IMR-90 (cell line): ENCODE results near the gene RBM28. TPM values are rescaled to one million over a fixed set of nuclear protein-coding genes. Genes with fewer than 3 reads are reported as not detected.
"Not testable (repeated sequence)": the region's sequence is repeated elsewhere in the genome, so short reads cannot be mapped to it uniquely, and the experiment has no call there.

Experiments used
- ATAC-seq: fragments of 200-7000 bp; cut with Tn5 transposase; 2 replicates; pipeline ENCODE4 v1.9.1; 2020; ENCODE audit warnings: low read depth, mild to moderate bottlenecking, moderate library complexity
- BruUV-seq: library from RNA; stranded (reverse); fragments of 400-500 nt; replicated peaks from 2 replicates; lab custom pipeline; 2021; lab: Mats Ljungman, UMichigan
- CTCF ChIA-PET: fragments of 300-600 bp; formaldehyde crosslinking; extraction: SDS; loops from one replicate; lab custom pipeline; 2021; ENCODE audit warnings: antibody characterized with exemption; lab: Yijun Ruan, JAX
- POLR2A ChIA-PET: fragments of 300-600 bp; sonication (Branson Sonifier 250); formaldehyde crosslinking; loops from one replicate; lab custom pipeline; 2022; ENCODE audit warnings: antibody characterized with exemption; ENCODE audit not compliant: unreplicated experiment; lab: Charles Lee
- DNase-seq: peaks from one replicate; pipeline ENCODE4 v3.0.0; 2013
- H2AFZ ChIP-seq: replicated peaks from 2 replicates; pipeline ENCODE3; 2013; ENCODE audit warnings: low read length, mild to moderate bottlenecking; ENCODE audit not compliant: poor library complexity
- H2AK5ac ChIP-seq: 2 replicates; pipeline ENCODE4 v1.6.1; 2013; ENCODE audit warnings: low read depth, low read length, inconsistent platforms
- H2AK9ac ChIP-seq: replicated peaks from 2 replicates; pipeline ENCODE3; 2013; ENCODE audit warnings: mild to moderate bottlenecking, low read depth, low read length, moderate library complexity; ENCODE audit not compliant: poor library complexity
- H2BK120ac ChIP-seq: 2 replicates; pipeline ENCODE4 v1.6.1; 2013; ENCODE audit warnings: low read depth, low read length, inconsistent platforms
- H2BK15ac ChIP-seq: 3 replicates; pipeline ENCODE4 v1.6.1; 2013; ENCODE audit warnings: low read depth, low read length, inconsistent platforms
- H2BK20ac ChIP-seq: 2 replicates; pipeline ENCODE4 v1.6.1; 2013; ENCODE audit warnings: low read depth, mild to moderate bottlenecking, inconsistent platforms, low read length, moderate library complexity
- H2BK5ac ChIP-seq: 2 replicates; pipeline ENCODE4 v1.6.1; 2013; ENCODE audit warnings: mild to moderate bottlenecking, low read depth, low read length, inconsistent platforms; ENCODE audit not compliant: poor library complexity, severe bottlenecking
- H3K14ac ChIP-seq: replicated peaks from 2 replicates; pipeline ENCODE4 v1.6.1; 2013; ENCODE audit warnings: low read depth, low read length, inconsistent platforms
- H3K18ac ChIP-seq: 2 replicates; pipeline ENCODE4 v1.6.1; 2013; ENCODE audit warnings: low read depth, low read length, control low read depth
- H3K23ac ChIP-seq: 2 replicates; pipeline ENCODE4 v1.6.1; 2013; ENCODE audit warnings: low read depth, low read length, inconsistent platforms
- H3K27ac ChIP-seq: 2 replicates; pipeline ENCODE4 v1.5.1; 2013; ENCODE audit warnings: mild to moderate bottlenecking, control low read depth, low read length; ENCODE audit not compliant: insufficient read depth
- H3K27me3 ChIP-seq: 2 replicates; pipeline ENCODE4 v1.6.1; 2013; ENCODE audit warnings: low read length; ENCODE audit not compliant: control insufficient read depth, insufficient read depth
- H3K36me3 ChIP-seq: 2 replicates; pipeline ENCODE4 v1.6.1; 2013; ENCODE audit warnings: low read length, mixed read lengths; ENCODE audit not compliant: control insufficient read depth, insufficient read depth
- H3K4ac ChIP-seq: 2 replicates; pipeline ENCODE4 v1.6.1; 2013; ENCODE audit warnings: low read depth, low read length, inconsistent platforms
- H3K4me1 ChIP-seq: 2 replicates; pipeline ENCODE4 v1.6.1; 2013; ENCODE audit warnings: low read length, mixed read lengths; ENCODE audit not compliant: control insufficient read depth, insufficient read depth
- H3K4me2 ChIP-seq: 2 replicates; pipeline ENCODE4 v1.6.1; 2013; ENCODE audit warnings: low read depth, mild to moderate bottlenecking, control low read depth, low read length, moderate library complexity
- H3K4me3 ChIP-seq: 2 replicates; pipeline ENCODE4 v1.5.1; 2013; ENCODE audit warnings: low read depth, mild to moderate bottlenecking, control low read depth, low read length, moderate library complexity; ENCODE audit not compliant: insufficient read depth
- H3K56ac ChIP-seq: 2 replicates; pipeline ENCODE4 v1.6.1; 2013; ENCODE audit warnings: low read length, inconsistent platforms; ENCODE audit not compliant: insufficient read depth; ENCODE audit errors: extremely low read depth
- H3K79me1 ChIP-seq, 2 experiments: 2 replicates each; pipeline ENCODE4 v1.6.1; 2013; ENCODE audit warnings: low read length in 2 of 2, inconsistent platforms in 1 of 2, low read depth in 1 of 2
- H3K9ac ChIP-seq: 2 replicates; pipeline ENCODE4 v1.6.1; 2013; ENCODE audit warnings: low read depth, low read length, control low read depth
- H3K9me1 ChIP-seq: 2 replicates; pipeline ENCODE4 v1.6.1; 2013; ENCODE audit warnings: low read length, inconsistent platforms; ENCODE audit not compliant: insufficient read depth
- H3K9me3 ChIP-seq: 2 replicates; pipeline ENCODE4 v1.6.1; 2013; ENCODE audit warnings: low read length; ENCODE audit not compliant: control insufficient read depth, insufficient read depth
- H4K20me1 ChIP-seq: 2 replicates; pipeline ENCODE4 v1.6.1; 2013; ENCODE audit warnings: low read length, inconsistent platforms; ENCODE audit not compliant: insufficient read depth
- H4K5ac ChIP-seq: 2 replicates; pipeline ENCODE4 v1.6.1; 2013; ENCODE audit warnings: mild to moderate bottlenecking, low read depth, low read length, control low read depth
- H4K8ac ChIP-seq, 2 experiments: 2 replicates each; pipeline ENCODE4 v1.6.1; 2013; ENCODE audit warnings: low read depth in 2 of 2, low read length in 2 of 2, control low read depth in 1 of 2, inconsistent platforms in 1 of 2
- H4K91ac ChIP-seq: 2 replicates; pipeline ENCODE4 v1.6.1; 2013; ENCODE audit warnings: low read depth, low read length, inconsistent platforms; ENCODE audit not compliant: insufficient read depth
- ELK1 ChIP-seq: fragments of 150-350 bp; IDR thresholded peaks from 2 replicates; pipeline ENCODE4 v1.6.1; 2016; ENCODE audit warnings: low read depth, mild to moderate bottlenecking, low read length, moderate library complexity, borderline replicate concordance
- FOS ChIP-seq: fragments of 150-350 bp; IDR thresholded peaks from 2 replicates; pipeline ENCODE4 v1.6.1; 2016; ENCODE audit warnings: low read depth, low read length
- MAZ ChIP-seq: IDR thresholded peaks from 2 replicates; pipeline ENCODE4 v1.6.1; 2012; ENCODE audit warnings: low read depth, mild to moderate bottlenecking, low read length, improper control_type of control experiment, moderate library complexity, borderline replicate concordance
- MXI1 ChIP-seq: IDR thresholded peaks from 2 replicates; pipeline ENCODE4 v1.6.1; 2012; ENCODE audit warnings: low read depth, mild to moderate bottlenecking, low read length, moderate library complexity, borderline replicate concordance
- NFE2L2 ChIP-seq: fragments of 150-350 bp; IDR thresholded peaks from 2 replicates; pipeline ENCODE4 v1.6.1; 2016; ENCODE audit warnings: low read depth, mild to moderate bottlenecking, low read length
- POLR2A ChIP-seq: IDR thresholded peaks from 2 replicates; pipeline ENCODE4 v1.6.1; 2012; ENCODE audit warnings: mild to moderate bottlenecking, low read depth, low read length
- RFX5 ChIP-seq: IDR thresholded peaks from 2 replicates; pipeline ENCODE4 v1.8.0; 2012; ENCODE audit warnings: low read depth, mild to moderate bottlenecking, low read length, moderate library complexity
- SMC3 ChIP-seq: fragments of 150-350 bp; IDR thresholded peaks from 2 replicates; pipeline ENCODE4 v1.6.1; 2016; ENCODE audit warnings: low read depth, mild to moderate bottlenecking, antibody characterized with exemption, low read length, moderate library complexity
- WGBS, 2 experiments: methylation state at CpG; one replicate each; pipeline versions ENCODE4 v1.1.5 to v1.1.7; 2013; ENCODE audit warnings: missing lambda C conversion rate in 2 of 2; ENCODE audit not compliant: insufficient read length in 1 of 2; ENCODE audit errors: extremely low coverage in 2 of 2; 5-methylcytosine and 5-hydroxymethylcytosine counted together
- dilution Hi-C: fragments of 300-500 bp; cut with HindIII; formaldehyde crosslinking; loops from one replicate; pipeline ENCODE4 v1.14.3; 2018; ENCODE audit warnings: low sequenced_read_pairs; ENCODE audit not compliant: unreplicated experiment
- in situ Hi-C: fragments of 300-500 bp; cut with MboI; formaldehyde crosslinking; loops from 3 replicates; pipeline ENCODE4 v1.14.3; 2019; ENCODE audit warnings: low sequenced_read_pairs, inconsistent platforms, mixed read lengths
- intact Hi-C: fragments of 100-400 bp; cut with micrococcal nuclease; formaldehyde crosslinking; loops from 2 replicates; pipeline ENCODE4 v1.10.0; 2022
- polyA plus RNA-seq, 3 experiments: library from polyadenylated mRNA; depleted of rRNA; stranded (reverse); fragments of >200 nt; gene quantifications; 2 replicates each; pipeline ENCODE4 v1.2.3, GENCODE V29; 2012; ENCODE audit warnings: low replicate concordance in 1 of 3
- total RNA-seq: library from RNA; depleted of rRNA; stranded (reverse); fragments of >200 nt; gene quantifications from 2 replicates; pipeline ENCODE4 v1.2.3, GENCODE V29; 2012

The RBM28 gene
- total and polyA plus RNA-seq, 2 of the 4 experiments (the other 2 are of a cell fraction), result 12.4 to 20.4 TPM

DNA sequence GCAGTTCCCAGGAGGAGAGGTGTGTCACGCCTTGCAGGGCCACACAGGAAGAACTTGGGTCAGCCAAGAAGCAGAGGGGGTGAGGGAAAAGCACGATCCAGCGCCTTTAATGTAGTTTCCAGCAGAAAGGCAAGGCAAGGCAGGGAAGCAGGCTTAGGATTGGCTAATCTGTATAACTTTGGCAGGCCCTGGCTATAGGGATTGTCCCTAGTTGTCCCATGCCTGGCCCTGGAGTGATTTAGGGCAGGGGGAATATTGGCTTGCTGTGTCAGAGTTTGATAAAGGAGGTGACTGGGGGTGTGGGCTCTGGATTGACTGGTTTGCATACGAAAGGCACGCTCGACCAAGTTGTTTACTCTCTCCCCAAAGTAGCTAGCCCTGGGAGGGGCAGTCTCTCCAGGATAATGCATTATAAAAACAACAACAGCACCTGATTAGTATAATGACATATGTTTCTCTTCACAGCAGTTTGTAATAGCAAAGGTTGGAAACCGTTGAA lies 44.5 kb downstream of the RBM28 start:
- 20% methylated on average over 1 of the region's 7 CpGs; no CpG with 5 or more reads in 1 of the 2 experiments for WGBS, 2 experiments
- Histone ChIP-seq H3K14ac (no peak overlapping the region), H3K18ac (no peak overlapping the region), H2AK5ac (no peak overlapping the region), H3K79me1 (no peaks in the 10 kb centered on the region), H3K56ac (no peak overlapping the region), H2BK120ac (no peak overlapping the region), H3K4me2 (no peak overlapping the region), H3K27ac (no peak overlapping the region), H4K5ac (no peak overlapping the region), H3K36me3 (peaks cover 3% of the 10 kb centered on the region), H3K4me1 (no peaks in the 10 kb centered on the region), H2AFZ (no peak overlapping the region), H2AK9ac (no peak overlapping the region), H4K8ac (no peak overlapping the region), H2BK5ac (no peak overlapping the region), H3K9ac (no peak overlapping the region), H2BK15ac (no peak overlapping the region), H4K91ac (no peak overlapping the region), H3K23ac (no peak overlapping the region), H4K20me1 (no peaks in the 10 kb centered on the region), H3K4ac (no peak overlapping the region), H3K9me3 (no peaks in the 10 kb centered on the region), H3K9me1 (peaks cover 5% of the 10 kb centered on the region; the same call in 1 of the 2 replicates), H3K27me3 (no peaks in the 10 kb centered on the region), H2BK20ac (no peak overlapping the region), H3K4me3 (no peak overlapping the region)
- intact Hi-C loops (no loop called here), dilution Hi-C loops (no loop called here), in situ Hi-C loops (no loop called here)
- no TSS peak for BruUV-seq
- ATAC-seq (no peak; the same call in 1 of the 2 replicates), DNase-seq (no peak)
- POLR2A ChIA-PET, result no interaction called here
- no peak for TF ChIP-seq MXI1
- TF ChIP-seq RFX5, result no peak
- no peak for TF ChIP-seq POLR2A
- no peak for TF ChIP-seq ELK1
- TF ChIP-seq FOS, result no peak
- no peak for TF ChIP-seq NFE2L2
- TF ChIP-seq MAZ, result no peak
- TF ChIP-seq SMC3, result no peak
- CTCF ChIA-PET, result no interaction called here

DNA sequence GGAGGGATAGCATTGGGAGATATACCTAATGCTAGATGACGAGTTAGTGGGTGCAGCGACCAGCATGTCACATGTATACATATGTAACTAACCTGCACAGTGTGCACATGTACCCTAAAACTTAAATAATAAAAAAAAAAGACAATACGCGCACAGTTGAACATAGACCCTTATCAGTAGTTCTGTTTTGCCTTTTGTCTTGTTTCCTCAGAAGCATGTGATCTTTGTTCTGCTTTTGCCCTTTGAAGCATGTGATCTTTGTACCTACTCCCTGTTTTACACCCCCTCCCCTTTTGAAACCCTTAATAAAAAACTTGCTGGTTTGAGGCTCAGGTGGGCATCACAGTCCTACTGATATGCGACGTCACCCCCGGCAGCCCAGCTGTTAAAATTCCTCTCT lies 45.7 kb downstream of the RBM28 start:
- CTCF ChIA-PET, H3K36me3 ChIP-seq, DNase-seq, H2AK9ac ChIP-seq, H3K14ac ChIP-seq, H3K79me1 ChIP-seq, H3K4me1 ChIP-seq, H2BK20ac ChIP-seq, H4K91ac ChIP-seq, H2AK5ac ChIP-seq, dilution Hi-C loops, H3K4me3 ChIP-seq, H3K4me2 ChIP-seq, H4K8ac ChIP-seq, H3K9ac ChIP-seq, H3K9me3 ChIP-seq, H2BK15ac ChIP-seq, H4K5ac ChIP-seq, H4K20me1 ChIP-seq, BruUV-seq, ATAC-seq, H3K4ac ChIP-seq, H3K18ac ChIP-seq, in situ Hi-C loops, H2BK5ac ChIP-seq, intact Hi-C loops, H3K56ac ChIP-seq, H2BK120ac ChIP-seq, H3K27ac ChIP-seq, H3K27me3 ChIP-seq, H2AFZ ChIP-seq, POLR2A ChIA-PET, H3K23ac ChIP-seq, H3K9me1 ChIP-seq: not testable (repeated sequence)
- WGBS, 2 experiments, result 100% methylated on average over 2 of the region's 7 CpGs; no CpG with 5 or more reads in 1 of the 2 experiments
